HG03280 (cell line): ENCODE results near the gene FAM216B.
A peak's percentile ranks its signal among the peaks of the same experiment; 100 is the strongest.
"Not testable (repeated sequence)": the region's sequence is repeated elsewhere in the genome, so short reads cannot be mapped to it uniquely, and the experiment has no call there.

ENCODE experiments used
- ATAC-seq: cut with Tn5 transposase; IDR thresholded peaks from one replicate; pipeline ENCODE4 v1.9.1; 2021; ENCODE audit warnings: mild to moderate bottlenecking, moderate library complexity; ENCODE audit not compliant: unreplicated experiment

Gene FAM216B

DNA sequence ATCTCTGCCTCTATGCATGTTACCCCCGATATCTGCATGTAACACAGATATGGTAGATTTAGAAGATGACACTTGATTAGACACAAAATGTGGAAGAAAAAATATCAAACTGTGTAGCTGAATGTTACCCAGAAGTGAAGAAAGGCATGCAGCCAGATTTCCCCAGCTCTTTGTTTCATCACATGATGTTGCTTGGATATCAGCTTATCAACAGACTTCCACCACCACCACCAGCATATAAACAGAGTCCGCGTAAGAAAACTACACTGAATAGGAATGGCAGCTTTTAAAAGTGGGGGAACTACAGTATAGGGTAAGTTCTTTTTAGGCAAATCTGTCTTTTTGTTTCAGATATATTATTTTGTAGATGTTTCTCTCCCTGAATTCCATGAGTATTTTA lies at the start of gene FAM216B:
Gene FAM216B, plus strand, starts transcription at position 233 of the 400 bp plus-strand sequence. CDS start 2,484 bp downstream, outside the sequence.
- ATAC-seq, result no peak

DNA sequence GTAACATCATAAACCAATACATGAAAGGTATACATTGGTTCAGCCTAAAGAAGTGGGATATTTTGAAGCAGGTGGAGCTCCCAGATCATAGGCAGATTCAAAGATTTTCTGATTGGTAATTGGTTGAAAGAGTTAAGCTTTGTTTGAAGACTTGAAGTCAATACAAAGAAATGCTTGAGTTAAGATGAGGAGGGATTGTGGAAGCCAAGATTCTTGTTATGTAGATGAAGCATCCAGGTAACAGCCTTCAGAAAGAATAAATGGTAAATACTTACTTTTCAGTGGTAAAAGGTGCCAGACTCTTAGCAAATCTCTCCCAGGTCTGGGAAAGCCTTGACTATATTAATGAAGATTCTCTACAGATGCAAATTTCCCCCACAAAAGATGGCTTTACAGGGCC lies 49.3 kb upstream of the FAM216B start:
- no peak for ATAC-seq

DNA sequence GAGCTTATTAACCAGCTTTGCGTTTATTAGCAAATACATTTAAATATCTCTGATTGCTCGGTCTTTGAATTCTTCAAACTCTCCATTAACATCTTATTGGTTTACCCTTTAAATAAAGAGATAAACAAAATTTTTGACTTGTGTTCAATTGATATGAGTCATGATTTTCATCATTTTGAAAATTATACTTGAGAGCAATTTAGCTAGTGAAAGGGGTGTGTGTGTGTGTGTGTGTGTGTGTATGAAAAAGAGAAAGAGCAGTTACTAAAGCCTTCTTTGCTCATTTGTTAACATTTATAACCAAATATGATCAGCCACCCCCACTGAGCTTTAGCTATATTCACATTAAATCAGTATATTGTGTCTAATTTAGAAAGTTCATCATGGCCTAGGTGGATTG lies 48.3 kb upstream of the FAM216B start:
- ATAC-seq, result no peak

DNA sequence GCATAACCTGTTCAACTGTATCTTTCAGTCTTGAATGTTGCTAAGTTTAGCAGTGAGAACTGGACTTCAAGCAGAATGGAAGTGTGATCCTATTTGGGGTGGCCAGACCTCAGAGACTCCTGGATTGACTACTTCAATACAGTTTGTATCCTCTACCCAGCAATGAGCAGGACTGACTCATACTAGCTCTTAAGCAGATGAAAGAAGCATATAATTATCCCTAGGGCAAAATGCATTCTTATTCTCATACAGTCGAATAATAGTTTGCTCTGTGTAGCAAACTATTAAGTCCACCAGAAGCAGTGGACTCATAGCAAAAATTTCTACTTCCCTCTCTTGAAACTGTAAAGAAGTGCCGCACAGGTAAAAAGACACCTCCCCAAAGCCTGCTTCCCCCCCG lies 46.4 kb upstream of the FAM216B start:
- no peak for ATAC-seq

DNA sequence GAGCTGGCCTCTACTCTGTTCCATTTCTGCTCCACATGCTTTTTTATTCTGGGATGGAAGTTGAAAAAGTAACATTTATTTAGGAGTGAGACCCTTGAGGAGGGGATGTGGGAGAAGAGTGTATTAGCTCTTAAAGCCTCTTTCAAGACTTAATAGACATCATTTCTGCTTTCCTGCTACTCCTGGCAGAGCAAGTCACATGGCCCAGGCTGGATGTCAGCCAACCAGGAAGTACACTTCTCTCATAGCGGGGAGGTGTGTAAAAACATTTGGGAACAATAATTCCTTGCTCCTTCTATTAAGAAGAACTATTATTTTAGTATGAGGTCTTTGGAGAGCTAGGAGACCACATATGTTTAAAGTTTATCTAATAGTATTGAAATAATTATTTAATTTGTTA lies 40.6 kb upstream of the FAM216B start:
- no peak for ATAC-seq

DNA sequence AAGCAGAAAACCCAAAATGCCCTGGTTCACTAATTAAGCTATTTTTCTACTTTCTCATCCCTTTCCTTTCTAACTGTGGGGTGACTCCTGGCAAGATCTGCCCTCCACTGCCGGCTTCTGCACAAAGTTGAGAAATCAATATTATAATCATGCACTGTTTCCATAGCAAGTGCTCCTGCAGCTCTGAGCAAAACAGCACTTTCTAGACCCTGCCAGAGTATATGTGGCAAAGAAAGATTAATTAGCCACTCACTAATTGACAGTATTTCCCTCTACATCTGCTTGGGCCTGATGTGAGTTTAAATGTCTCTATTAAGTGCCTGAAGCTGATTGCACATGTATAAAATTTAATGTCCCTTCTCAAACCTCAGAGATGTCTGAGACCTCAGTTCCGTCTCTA lies 39.5 kb upstream of the FAM216B start:
- ATAC-seq, result no peak

DNA sequence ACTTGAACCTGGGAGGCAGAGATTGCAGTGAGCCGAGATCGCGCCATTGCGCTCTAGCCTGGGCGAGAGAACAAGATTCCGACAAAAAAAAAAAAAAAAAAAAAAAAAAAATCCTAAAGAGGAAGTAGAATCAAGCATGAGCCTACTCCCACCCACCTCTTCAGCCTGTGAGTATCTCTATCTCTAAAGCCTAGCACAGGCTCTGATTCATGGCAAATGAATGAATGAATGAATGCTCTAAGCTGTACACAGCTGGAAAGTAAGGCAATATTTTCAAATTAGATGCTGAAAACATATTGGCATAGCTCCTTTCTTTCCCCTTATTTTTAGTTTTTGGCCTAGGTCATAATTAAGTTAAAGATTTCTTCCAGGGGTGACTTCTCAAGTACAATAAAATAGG lies 35.7 kb upstream of the FAM216B start:
- ATAC-seq, result no peak

DNA sequence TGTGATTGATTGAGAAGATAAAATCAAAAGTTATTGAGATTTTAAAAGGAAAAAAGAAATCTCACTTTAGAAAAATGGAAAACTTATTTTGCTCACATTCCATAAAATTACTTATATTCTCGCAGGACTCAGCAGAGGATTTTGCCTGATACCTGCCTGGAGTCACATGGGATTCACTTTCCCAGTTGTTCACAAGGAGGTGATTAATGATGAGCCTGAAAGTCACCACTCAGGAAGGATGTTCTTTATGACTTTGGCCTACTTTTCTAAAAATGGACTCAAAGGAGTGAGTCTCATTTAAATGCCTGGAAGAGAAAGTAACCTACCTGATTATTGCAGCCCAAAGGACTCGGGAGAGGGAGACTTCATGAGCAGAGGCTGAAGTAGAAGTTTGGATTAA lies 34.5 kb upstream of the FAM216B start:
- ATAC-seq, result no peak

DNA sequence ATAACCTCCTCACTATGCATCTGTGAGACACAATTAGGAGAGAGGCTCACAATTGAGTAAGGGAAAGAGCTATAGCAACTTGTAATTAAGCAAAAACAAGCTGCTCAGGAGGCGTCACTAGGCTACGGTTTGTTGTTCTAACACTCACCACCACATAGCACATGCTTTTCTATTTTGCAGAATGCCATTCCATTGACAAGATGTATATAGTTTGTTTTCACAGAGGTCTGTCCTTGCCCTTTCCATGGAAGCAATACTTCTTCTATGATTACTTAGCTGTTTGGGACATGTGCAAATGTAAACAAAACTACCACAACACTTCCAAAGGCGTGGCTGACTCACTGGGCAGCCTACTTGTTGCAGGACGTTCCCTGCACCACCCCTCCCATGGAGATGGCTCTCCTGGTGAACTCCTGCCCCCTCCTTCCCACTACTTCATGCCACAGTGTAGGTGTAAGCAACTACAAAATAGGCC lies 33.9 kb upstream of the FAM216B start:
- no peak for ATAC-seq

DNA sequence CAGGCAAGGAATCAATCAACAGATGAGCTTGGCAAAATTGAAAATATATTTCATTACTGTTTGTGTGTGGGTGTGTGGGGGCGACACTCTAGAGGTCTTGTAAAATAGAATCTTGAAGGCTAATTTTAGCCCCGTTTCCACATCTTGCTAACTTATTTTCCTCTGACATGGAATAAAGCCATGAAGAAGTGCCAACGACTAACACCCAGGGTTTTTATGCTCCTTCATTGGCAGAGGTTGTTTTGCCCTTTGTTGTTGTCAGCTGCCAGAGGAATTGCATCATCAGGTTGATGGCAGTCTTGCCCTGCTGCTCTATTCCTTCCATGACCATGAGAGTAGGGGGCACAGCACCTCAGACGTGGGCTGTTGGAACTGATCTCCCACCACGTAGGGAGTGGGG lies 30.6 kb upstream of the FAM216B start:
- no peak for ATAC-seq

DNA sequence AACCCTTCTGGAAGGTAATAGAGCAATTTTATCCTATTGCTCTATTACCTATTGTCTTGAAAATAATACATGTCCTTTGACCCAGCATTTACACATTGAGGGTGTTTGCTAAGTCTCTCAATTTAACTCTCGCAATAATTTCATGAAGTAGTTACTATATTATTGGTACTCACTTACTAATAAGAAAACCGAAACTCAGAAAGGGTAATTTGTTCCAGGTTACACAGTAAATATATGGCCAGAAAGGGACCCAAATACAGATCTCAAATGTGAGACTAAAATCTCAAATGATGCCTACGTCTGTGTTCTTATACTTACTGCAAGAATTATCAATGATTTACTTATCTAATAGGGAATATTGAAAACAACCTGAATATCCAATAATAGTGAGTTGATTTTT lies 29.7 kb upstream of the FAM216B start:
- ATAC-seq, result peak; percentile 57

DNA sequence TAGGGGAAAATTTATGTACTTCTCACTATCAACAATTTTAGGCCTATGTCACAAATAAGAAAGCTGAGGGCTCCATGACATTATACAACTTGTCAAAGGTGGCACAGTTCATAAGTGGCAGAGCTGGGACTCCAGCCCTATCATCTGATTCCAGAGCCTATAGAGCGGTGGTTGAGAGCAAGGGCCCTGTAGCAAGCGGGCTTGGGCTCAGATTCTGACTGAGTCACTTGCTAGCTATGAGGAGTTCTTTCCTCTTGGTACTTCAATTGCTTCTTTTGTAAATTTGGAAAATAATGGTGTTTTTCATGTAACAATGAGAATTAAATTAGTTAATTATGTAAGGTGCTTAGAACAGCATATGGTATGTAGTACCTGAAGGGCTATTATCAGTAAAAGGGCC lies 28.7 kb upstream of the FAM216B start:
- ATAC-seq, result no peak

DNA sequence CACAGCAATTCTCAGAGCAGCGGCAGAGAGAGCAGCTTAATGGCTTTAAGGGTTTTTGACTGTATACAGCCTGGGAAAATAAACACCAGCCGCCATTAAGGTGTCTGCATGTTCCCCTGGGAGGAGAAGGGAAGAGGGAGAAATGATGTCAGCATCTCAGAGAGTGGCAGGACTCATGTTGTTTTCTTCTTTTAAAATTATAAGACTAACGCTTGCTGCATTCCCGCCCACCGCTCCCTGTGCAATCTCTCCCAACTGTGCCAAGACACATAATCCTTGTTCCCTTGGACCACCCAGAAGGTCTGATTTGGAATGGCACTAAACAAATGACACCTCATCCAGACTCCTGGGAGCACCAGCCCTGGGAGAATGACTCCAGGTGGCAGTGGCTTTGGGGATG lies 27.7 kb upstream of the FAM216B start:
- ATAC-seq, result no peak

DNA sequence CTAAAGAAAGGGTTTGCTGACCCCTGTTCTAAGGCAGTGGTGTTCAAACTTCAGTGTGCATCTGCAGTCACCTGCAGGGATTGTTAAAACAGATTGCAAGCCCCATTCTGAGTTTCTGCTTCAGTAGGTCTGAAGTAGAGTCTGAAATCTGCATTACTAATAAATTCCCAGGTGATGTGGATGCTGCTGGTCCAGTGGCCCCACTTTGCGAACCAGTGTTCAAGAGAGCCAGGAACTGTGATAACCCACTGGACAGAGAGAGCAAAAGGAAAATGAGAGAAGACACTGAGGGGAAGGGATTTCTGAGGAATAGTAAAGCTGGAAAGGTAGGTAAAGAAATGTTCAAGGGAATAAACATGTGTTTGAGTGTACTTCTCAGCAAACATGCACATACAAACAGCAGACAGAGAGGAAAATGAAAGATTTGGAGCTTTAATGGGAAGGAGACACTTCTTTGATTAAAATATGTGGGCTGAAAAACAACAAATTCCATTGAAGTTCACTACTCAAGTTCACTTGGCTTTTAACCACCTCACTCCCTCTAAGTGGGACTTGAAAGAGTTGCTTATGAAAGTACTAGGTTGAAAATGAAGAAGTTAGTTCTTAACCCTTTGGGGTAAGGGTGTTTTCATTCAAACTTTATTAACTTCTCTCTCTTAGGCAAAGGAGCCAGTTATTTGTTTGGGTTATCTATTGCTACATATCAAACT lies 26.4 kb upstream of the FAM216B start:
- no peak for ATAC-seq

DNA sequence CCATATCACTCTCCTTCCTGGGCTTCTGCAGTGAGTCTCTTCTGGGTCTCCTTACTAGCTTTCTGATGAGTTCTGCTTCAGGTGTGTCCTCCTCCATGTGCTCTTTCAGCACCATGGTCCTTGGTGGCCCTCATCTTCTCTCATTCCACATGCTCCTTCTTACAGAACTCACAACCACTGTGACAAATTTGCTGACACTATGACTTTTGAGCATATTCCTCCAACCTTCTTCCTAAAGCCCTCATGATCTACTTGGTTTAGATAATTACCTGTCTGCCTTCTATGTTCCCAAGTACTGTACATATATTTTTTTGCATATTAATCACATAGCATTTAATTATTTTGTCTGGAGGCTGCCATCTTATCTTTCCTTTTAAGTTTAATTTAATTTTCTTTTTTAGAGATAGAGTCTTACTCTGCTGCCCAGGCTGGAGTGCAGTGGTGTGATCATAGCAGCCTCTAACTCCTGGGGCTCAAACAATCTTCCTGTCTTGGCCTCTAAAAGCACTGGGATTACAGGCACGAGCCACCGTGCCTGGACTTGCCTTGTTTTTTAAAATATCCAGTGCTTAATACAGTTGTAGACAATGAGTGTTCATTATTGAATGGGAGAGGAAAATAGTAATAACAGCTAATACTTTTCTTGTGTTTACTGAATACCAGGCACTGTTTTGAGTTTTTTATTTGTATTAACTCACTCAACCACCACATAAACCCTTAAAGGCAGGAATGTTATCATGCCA lies 23.5 kb upstream of the FAM216B start:
- ATAC-seq, result no peak

DNA sequence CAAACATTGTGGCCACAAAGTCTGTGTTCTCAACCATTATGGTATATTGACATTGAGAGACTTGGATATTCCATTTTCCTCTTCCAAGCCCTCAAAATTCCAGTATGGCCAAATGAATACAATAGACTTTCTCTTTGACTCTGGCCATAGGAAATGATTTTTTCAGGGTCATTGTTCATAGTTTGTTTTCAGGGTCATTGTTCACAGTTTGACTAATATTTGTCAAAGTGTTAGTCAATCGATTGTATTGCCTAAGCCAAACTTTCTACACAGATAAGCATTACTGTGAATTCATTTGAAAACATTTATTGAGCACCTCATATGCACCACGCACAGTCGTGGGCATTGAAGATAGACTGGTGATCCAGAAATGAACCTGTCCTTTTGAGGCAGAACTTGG lies 22.9 kb upstream of the FAM216B start:
- ATAC-seq, result no peak

DNA sequence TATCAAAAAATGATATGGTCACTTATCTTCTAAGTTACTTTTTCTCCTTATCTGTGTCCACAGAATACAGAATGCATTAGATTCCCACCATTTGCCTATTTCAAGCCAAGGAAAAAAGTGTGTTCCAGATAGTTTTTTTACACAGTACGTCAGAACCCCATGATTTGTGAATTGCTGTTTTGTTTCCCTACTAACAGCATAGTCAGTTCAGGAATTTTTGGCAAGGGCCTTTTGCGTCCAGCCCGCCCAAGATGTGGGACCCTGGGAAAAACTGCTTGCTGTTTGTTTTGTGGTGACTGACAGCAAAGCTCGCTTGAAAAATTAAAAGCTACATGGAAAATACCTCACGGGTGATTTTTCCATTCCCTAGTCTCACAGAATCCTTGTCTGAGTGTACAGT lies 20.4 kb upstream of the FAM216B start:
- ATAC-seq, result no peak

DNA sequence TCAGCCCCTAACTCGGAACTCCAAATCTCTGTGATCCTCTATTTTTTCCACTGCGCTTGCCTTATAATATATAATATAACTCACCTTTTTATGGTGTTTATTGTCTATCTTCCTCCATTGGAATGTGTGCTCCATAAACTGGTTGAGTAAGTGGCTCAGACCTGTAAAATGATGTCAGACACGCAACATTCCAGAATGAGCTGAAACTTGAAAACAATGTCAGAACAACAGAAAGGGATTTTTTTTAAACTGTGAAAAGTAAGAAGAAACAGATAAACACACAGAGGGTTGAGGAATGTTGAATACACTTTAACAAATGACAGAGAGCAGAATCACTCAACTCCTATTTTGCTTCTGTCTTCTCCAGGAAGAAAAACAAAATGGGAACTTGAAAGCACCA lies 19.1 kb upstream of the FAM216B start:
- ATAC-seq, result no peak

DNA sequence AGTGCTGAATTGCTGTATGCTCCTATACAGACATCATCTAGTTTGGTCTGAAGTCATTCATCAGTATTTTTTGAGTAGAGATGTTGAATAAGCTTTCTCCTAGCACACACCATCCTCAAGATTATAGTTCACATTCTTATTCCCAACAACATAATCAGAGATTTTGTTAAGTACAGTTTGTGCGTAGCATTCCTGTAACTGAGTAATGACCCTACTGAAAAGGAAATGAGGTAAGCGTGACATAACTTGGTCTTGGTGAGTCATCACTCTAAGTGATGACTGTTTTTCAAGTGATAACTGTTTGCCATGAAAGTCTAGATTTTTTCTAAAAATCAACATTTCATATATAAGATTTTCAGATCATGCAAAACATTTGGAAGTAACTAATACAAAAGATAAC lies 18.5 kb upstream of the FAM216B start:
- no peak for ATAC-seq

DNA sequence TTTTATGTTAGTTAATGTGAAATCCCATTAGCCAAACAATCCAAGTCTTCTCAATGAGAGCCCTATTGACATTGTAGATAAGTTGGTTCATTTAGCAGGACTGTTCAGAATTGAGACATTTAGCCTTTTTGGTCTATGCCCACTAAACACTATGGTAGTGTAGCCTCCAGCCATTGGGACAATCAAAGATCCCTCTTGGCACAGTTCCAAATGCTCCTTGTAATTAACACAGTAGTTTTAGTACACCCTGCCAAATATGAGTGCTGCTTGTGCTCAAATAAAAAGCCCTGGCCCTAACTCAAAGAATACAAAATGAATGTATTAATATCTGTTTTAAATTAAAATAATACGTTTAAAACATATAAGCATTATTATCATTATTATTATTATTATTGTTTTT lies 15.4 kb upstream of the FAM216B start:
- ATAC-seq, result no peak

DNA sequence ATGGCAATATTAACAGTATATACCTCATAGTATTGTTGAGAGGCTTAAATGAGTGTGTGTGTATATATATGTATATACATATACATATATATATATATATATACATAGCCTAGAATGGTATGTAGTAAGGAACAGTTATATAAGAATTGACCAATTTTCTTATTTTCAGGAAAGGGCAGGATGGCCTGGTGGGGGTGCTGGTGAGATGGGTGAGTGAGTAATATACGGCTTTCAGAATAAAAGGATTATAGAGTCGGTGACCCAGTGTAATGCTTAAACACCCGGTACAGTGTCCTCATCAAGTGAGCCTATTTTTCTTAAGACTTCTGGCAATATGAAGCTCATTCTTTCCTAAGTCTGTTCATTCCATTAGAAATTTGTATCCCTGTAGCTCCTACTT lies 11.7 kb upstream of the FAM216B start:
- no peak for ATAC-seq

DNA sequence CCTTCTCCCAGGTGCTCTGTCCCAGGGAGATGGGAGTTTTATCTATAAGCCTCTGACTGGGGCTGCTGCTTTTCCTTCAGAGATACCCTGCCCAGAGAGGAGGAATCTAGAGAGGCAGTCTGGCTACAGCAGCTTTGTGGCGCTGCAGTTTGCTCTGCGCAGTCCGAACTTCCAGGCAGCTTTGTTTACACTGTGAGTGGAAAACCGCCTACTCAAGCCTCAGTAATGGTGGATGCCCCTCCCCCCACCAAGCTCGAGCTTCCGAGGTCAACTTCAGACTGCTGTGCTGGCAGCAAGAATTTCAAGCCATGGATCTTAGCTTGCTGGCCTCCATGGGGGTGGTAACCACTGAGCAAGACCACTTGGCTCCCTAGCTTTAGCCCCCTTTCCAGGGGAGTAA lies 4.8 kb upstream of the FAM216B start:
- not testable (repeated sequence) for ATAC-seq

DNA sequence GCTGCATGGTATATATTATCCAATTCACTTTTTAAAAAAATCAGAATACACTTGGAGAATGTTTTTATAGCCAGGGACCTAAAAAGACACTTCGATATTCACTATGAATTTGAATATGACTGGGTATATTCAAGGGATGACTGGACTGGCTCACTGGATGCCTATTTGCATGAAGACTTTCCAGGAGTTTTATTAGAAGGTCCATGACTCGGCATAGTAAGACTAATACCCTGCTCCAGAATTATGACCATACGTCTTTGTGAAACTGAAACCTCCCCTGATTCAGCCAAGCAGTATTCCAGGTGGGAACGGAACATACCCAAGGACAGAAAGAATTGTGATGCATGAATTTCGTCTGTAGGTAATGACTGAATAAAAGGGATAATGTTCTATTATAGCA lies 3.9 kb upstream of the FAM216B start:
- ATAC-seq, result no peak
